GM12878 (cell line): Measurements from ENCODE around the gene OR10H3. TPM values are rescaled to one million over a fixed set of nuclear protein-coding genes. Genes with fewer than 3 reads are reported as not detected.

Experiments used
- ATAC-seq: fragments of 200-7000 bp; cut with Tn5 transposase; 3 replicates; pipeline ENCODE4 v1.9.1; 2020; ENCODE audit warnings: mild to moderate bottlenecking, moderate library complexity
- BruUV-seq: library from RNA; stranded (reverse); fragments of 400-500 nt; replicated peaks from 2 replicates; lab custom pipeline; 2021; lab: Mats Ljungman, UMichigan
- CTCF ChIA-PET: fragments of 300-600 bp; sonication (Branson Sonifier 250); formaldehyde crosslinking; extraction: SDS; loops from one replicate; lab custom pipeline; 2021; ENCODE audit warnings: inconsistent platforms; lab: Yijun Ruan, JAX
- POLR2A ChIA-PET: fragments of 350-600 bp; formaldehyde crosslinking; extraction: SDS; loops from one replicate; lab custom pipeline; 2021; ENCODE audit warnings: inconsistent platforms; lab: Charles Lee
- RAD21 ChIA-PET: fragments of 300-600 bp; sonication (Branson Sonifier 250); formaldehyde crosslinking; loops from one replicate; lab custom pipeline; 2023; ENCODE audit warnings: antibody characterized with exemption; ENCODE audit not compliant: unreplicated experiment; lab: Charles Lee
- SMC1A ChIA-PET: fragments of 300-600 bp; sonication (Branson Sonifier 250); formaldehyde crosslinking; loops from one replicate; lab custom pipeline; 2023; ENCODE audit not compliant: unreplicated experiment, uncharacterized antibody; lab: Charles Lee
- DNase-seq: peaks from one replicate; pipeline ENCODE4 v3.0.0-alpha.2; 2011; ENCODE audit warnings: low read depth, low spot score
- FAIRE-seq: peaks from 3 replicates; lab custom pipeline; 2011; peaks lifted over from hg19 to GRCh38; lab: Jason Lieb, UNC
- H2AFZ ChIP-seq: 2 replicates; pipeline ENCODE4 v1.6.0; 2011; ENCODE audit warnings: low read depth, low read length, control low read depth; ENCODE audit not compliant: control insufficient read depth
- H3K27ac ChIP-seq: 2 replicates; pipeline ENCODE4 v1.5.1; 2011; ENCODE audit warnings: control low read depth; ENCODE audit not compliant: control insufficient read depth, insufficient read depth
- H3K27me3 ChIP-seq, 2 experiments: replicated peaks in 1 of 2; 2 replicates each; pipeline versions ENCODE4 v1.6.0 to v1.6.1; 2011; ENCODE audit warnings: low read length in 1 of 2; ENCODE audit not compliant: control insufficient read depth in 2 of 2, insufficient read depth in 2 of 2
- H3K36me3 ChIP-seq, 2 experiments: 2 replicates each; pipeline ENCODE4 v1.5.1; 2011; ENCODE audit warnings: low read length in 1 of 2; ENCODE audit not compliant: control insufficient read depth in 2 of 2, insufficient read depth in 2 of 2
- H3K4me1 ChIP-seq: 2 replicates; pipeline ENCODE4 v1.6.1; 2011; ENCODE audit warnings: mild to moderate bottlenecking, low read length, moderate library complexity, mixed read lengths; ENCODE audit not compliant: control insufficient read depth, insufficient read depth
- H3K4me2 ChIP-seq: 2 replicates; pipeline ENCODE4 v1.6.0; 2011; ENCODE audit warnings: control low read depth; ENCODE audit not compliant: control insufficient read depth, insufficient read depth
- H3K4me3 ChIP-seq: fragments of 200-600 bp; sonication (generic); 2 replicates; pipeline ENCODE4 v1.5.1; 2016
- H3K79me2 ChIP-seq: 2 replicates; pipeline ENCODE4 v1.6.0; 2011; ENCODE audit warnings: low read length; ENCODE audit not compliant: control insufficient read depth, insufficient read depth
- H3K9ac ChIP-seq: 2 replicates; pipeline ENCODE4 v1.8.0; 2011; ENCODE audit warnings: low read length, control low read depth, mixed read lengths; ENCODE audit not compliant: control insufficient read depth, insufficient read depth
- H3K9me3 ChIP-seq: replicated peaks from 3 replicates; pipeline ENCODE4 v1.5.1; 2011; ENCODE audit warnings: mild to moderate bottlenecking, low read length; ENCODE audit not compliant: control insufficient read depth, insufficient read depth
- H4K20me1 ChIP-seq: 2 replicates; pipeline ENCODE4 v1.6.0; 2011; ENCODE audit not compliant: control insufficient read depth, insufficient read depth
- E2F4 ChIP-seq: IDR thresholded peaks from 2 replicates; pipeline ENCODE4 v1.6.1; 2012; ENCODE audit warnings: low read depth, low read length, improper control_type of control experiment
- IKZF1 ChIP-seq: fragments of 450-650 bp; conservative IDR thresholded peaks from 2 replicates; pipeline ENCODE4 v1.6.1; 2017; ENCODE audit warnings: antibody characterized with exemption, mild to moderate bottlenecking
- IRF3 ChIP-seq: fragments of 450-650 bp; IDR thresholded peaks from 2 replicates; pipeline ENCODE4 v1.6.1; 2014; ENCODE audit warnings: mild to moderate bottlenecking
- KAT2A ChIP-seq: conservative IDR thresholded peaks from 2 replicates; pipeline ENCODE4 v1.6.1; 2011; ENCODE audit warnings: low read depth, low read length; ENCODE audit not compliant: control insufficient read depth
- MTA3 ChIP-seq: IDR thresholded peaks from 2 replicates; pipeline ENCODE4 v1.6.1; 2012; ENCODE audit warnings: low read length, inconsistent platforms, borderline replicate concordance
- NFIC ChIP-seq: IDR thresholded peaks from 2 replicates; pipeline ENCODE4 v1.6.1; 2012; ENCODE audit warnings: low read depth, mild to moderate bottlenecking, inconsistent platforms, low read length, moderate library complexity
- NRF1 ChIP-seq: conservative IDR thresholded peaks from 2 replicates; pipeline ENCODE4 v1.6.1; 2011; ENCODE audit warnings: mild to moderate bottlenecking, low read depth, low read length, improper control_type of control experiment
- PKNOX1 ChIP-seq: fragments of 450-650 bp; IDR thresholded peaks from 2 replicates; pipeline ENCODE4 v1.6.1; 2016; ENCODE audit warnings: mild to moderate bottlenecking
- PRDM15 ChIP-seq: fragments of 450-650 bp; formaldehyde crosslinking; IDR thresholded peaks from 2 replicates; pipeline ENCODE4 v1.4.0; 2020; ENCODE audit warnings: mild to moderate bottlenecking, moderate library complexity
- SUPT20H ChIP-seq: IDR thresholded peaks from 2 replicates; pipeline ENCODE4 v1.6.1; 2011; ENCODE audit warnings: low read depth, mild to moderate bottlenecking, low read length, moderate library complexity, borderline replicate concordance; ENCODE audit not compliant: control insufficient read depth
- ZBTB4 ChIP-seq: fragments of 450-650 bp; formaldehyde crosslinking; IDR thresholded peaks from 2 replicates; pipeline ENCODE4 v1.4.0; 2022; ENCODE audit warnings: mild to moderate bottlenecking, moderate library complexity
- ZNF622 ChIP-seq: fragments of 450-650 bp; IDR thresholded peaks from 2 replicates; pipeline ENCODE4 v1.6.1; 2017; ENCODE audit warnings: mild to moderate bottlenecking, inconsistent platforms
- WGBS: methylation state at CpG from one replicate; pipeline ENCODE4 v1.1.6; 2016; ENCODE audit warnings: low lambda C conversion rate; ENCODE audit not compliant: insufficient replicate concordance, insufficient coverage; ENCODE audit errors: missing lambda C conversion rate; 5-methylcytosine and 5-hydroxymethylcytosine counted together
- in situ Hi-C: fragments of 300-500 bp; cut with MboI; formaldehyde crosslinking; loops from 9 replicates; pipeline ENCODE4 v1.14.3; 2018; ENCODE audit warnings: mixed read lengths
- intact Hi-C: fragments of 100-400 bp; cut with micrococcal nuclease; formaldehyde crosslinking; loops from one replicate; pipeline ENCODE4 v1.14.2; 2022; ENCODE audit not compliant: unreplicated experiment
- polyA plus RNA-seq, 11 experiments: library from polyadenylated mRNA; depleted of rRNA in 4 of 11; unstranded in 6 of 11; stranded (reverse) in 5 of 11; fragments of >200 nt; fragmentation: Nextera tagmentation in 4 of 11; fragmentation: Illumina TruSeq in 1 of 11; extraction: Ambion mirVana in 4 of 11; extraction: Trizol in 1 of 11; gene quantifications; 1 replicate in 1 of 11; 2 replicates in 10 of 11; pipeline versions ENCODE4 v1.2.1 to v1.2.3, GENCODE V29; 2011 to 2016; ENCODE audit warnings: inconsistent platforms in 2 of 11, missing spikeins in 2 of 11, low read depth in 1 of 11
- total RNA-seq, 4 experiments: library from RNA; depleted of rRNA in 3 of 4; stranded (reverse); fragments of >200 nt in 3 of 4; fragmentation: Illumina TruSeq in 1 of 4; extraction: Trizol in 1 of 4; gene quantifications; 2 replicates each; pipeline versions ENCODE4 v1.2.1 to v1.2.3, GENCODE V29; 2013 to 2021

OR10H3 gene
- total and polyA plus RNA-seq, 10 of the 15 experiments (the other 5 are each of a cell fraction or from before 2014, with no cell fraction given) = not detected

GRCh38 chr19:15730538-15730937 is 7.2 kb upstream of the OR10H3 start (continued):
- TF ChIP-seq IKZF1 = no peak
- TF ChIP-seq NFIC = no peak
- TF ChIP-seq NRF1 = no peak
- no peak for TF ChIP-seq ZBTB4 (CRISPR knock-in tag)

- no peaks in the 10 kb centered on the region for H3K36me3 ChIP-seq
- FAIRE-seq (no peak), ATAC-seq (no peak), DNase-seq (no peak)
- H3K9me3 ChIP-seq = no peaks in the 10 kb centered on the region
- H3K9ac ChIP-seq = no peak overlapping the region
- no peak overlapping the region for H3K27ac ChIP-seq
- in situ Hi-C loops (no loop called here), intact Hi-C loops (no loop called here)
- no peaks in the 10 kb centered on the region for H3K79me2 ChIP-seq
- H4K20me1 ChIP-seq = no peaks in the 10 kb centered on the region
- no peak overlapping the region for H2AFZ ChIP-seq
- ChIA-PET POLR2A (no interaction called here), RAD21 (no interaction called here), CTCF (interaction anchor here (0.7 kb wide), 1 partner anchor 887 kb away, joined by 4 read pairs; no protein-coding TSS in a partner anchor), SMC1A (no interaction called here)
- no peak overlapping the region for H3K4me3 ChIP-seq
- no TSS peak for BruUV-seq
- no peak overlapping the region for H3K4me2 ChIP-seq
- no peaks in the 10 kb centered on the region for H3K4me1 ChIP-seq
- WGBS = 0% methylated on average over 1 of the region's 1 CpG
- H3K27me3 ChIP-seq = no peaks in the 10 kb centered on the region
- TF ChIP-seq ZNF622 (no peak), MTA3 (no peak), KAT2A (no peak), E2F4 (no peak), NFIC (no peak), PRDM15 (CRISPR knock-in tag) (no peak), SUPT20H (no peak), IRF3 (no peak), PKNOX1 (no peak)
These were observed 5.4 kb upstream of the OR10H3 start for GRCh38 chr19:15732388-15732787.
